ENCODE results near the gene NR2E1.

NR2E1 gene

DNA sequence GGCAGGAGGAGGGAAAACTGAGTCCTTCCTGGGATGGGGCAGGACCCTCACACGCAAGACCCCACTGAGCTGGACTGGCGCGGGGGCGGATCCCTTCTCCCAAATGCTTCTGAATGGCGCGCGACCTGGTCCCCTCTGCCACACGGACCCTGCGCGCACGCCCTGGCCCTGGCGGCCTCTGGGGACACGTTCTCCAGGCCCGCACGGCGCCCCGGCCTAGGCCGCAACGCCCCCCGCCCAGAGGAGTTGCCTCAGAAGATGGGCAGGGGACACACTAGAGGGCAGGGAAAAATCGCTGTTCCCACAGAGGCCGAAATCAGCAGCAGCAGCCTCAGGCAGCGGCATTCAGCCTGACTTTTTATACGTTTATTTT is 46.1 kb upstream of the NR2E1 start:
- TF ChIP-seq, protein P1, sequence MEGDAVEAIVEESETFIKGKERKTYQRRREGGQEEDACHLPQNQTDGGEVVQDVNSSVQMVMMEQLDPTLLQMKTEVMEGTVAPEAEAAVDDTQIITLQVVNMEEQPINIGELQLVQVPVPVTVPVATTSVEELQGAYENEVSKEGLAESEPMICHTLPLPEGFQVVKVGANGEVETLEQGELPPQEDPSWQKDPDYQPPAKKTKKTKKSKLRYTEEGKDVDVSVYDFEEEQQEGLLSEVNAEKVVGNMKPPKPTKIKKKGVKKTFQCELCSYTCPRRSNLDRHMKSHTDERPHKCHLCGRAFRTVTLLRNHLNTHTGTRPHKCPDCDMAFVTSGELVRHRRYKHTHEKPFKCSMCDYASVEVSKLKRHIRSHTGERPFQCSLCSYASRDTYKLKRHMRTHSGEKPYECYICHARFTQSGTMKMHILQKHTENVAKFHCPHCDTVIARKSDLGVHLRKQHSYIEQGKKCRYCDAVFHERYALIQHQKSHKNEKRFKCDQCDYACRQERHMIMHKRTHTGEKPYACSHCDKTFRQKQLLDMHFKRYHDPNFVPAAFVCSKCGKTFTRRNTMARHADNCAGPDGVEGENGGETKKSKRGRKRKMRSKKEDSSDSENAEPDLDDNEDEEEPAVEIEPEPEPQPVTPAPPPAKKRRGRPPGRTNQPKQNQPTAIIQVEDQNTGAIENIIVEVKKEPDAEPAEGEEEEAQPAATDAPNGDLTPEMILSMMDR (IDR thresholded peaks at IDR 0.05; ENCODE audit: borderline replicate concordance, insufficient read depth, low read depth, low read length) = no peak
- H3K4me3 ChIP-seq (ENCODE audit: low read depth, low read length) = no peak overlapping the region

DNA sequence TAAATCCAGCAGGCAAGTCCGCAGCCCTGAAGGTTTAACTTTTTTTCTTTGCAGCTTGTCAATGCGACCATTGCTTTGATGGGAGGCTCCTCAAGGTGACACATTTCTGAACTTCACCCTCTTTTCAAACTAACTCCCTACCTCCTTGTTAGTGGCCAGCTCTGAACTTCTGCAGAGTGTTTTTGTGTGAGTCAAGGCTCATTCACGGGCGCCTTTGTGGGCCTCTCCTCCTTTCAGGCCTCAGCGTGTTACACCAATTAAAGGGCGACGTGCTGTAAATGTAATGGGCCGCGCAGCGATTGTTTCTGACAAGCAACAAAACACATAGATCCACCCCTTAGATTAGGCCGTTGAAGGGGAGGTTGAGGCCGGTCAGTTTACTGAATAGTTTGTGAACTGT is 45.5 kb upstream of the NR2E1 start:
- TF ChIP-seq, protein P1 (IDR thresholded peaks at IDR 0.05; ENCODE audit: borderline replicate concordance, insufficient read depth, low read depth, low read length) = no peak
- H3K4me3 ChIP-seq (ENCODE audit: low read depth, low read length) = no peak overlapping the region

DNA sequence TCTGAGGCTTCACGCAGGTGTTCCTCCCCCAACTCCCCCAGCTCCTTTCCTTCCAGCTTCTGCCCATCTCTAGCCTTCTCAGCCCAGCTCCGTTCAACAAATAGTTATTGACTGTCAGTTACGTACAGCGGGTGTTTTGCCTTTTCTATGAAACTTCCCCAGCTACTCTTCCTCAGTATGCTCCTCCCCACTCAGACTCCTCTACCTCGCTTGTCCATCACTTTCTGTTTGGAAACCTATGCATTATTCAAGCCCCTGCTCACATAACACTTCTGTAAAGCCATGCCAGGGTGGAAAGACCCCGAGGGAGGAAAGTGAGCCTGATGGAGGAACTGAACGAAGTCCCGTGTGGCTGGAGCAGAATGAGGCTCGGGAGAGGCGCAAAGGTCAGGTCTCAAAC is 44.2 kb upstream of the NR2E1 start:
- H3K4me3 ChIP-seq (ENCODE audit: low read depth, low read length) = no peak overlapping the region
- TF ChIP-seq, protein P1 (IDR thresholded peaks at IDR 0.05; ENCODE audit: borderline replicate concordance, insufficient read depth, low read depth, low read length) = no peak

DNA sequence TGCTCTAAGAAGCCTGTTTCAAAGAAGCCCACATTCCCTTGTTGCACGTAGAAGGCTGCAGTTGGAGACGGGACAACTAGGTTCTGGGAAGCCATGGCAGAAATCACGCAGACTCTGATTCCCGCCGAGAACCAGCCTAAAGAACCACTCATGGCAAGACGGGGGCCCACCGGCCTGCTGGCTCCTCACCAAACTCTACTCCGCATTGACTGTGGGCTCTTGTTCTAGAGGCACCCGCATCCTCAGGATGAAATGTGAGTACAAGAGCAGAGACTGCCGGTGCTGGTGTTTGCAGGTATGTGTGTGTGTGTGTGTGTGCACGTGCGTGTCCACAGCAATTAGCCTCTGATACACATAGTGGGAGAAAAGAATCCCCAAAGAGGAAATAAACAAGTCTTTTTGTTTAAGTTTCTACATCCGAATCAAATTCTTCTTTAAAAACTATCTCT is 42.3 kb upstream of the NR2E1 start:
- no peak overlapping the region for H3K4me3 ChIP-seq (ENCODE audit: low read depth, low read length)
- TF ChIP-seq, protein P1 (IDR thresholded peaks at IDR 0.05; ENCODE audit: borderline replicate concordance, insufficient read depth, low read depth, low read length) = no peak

DNA sequence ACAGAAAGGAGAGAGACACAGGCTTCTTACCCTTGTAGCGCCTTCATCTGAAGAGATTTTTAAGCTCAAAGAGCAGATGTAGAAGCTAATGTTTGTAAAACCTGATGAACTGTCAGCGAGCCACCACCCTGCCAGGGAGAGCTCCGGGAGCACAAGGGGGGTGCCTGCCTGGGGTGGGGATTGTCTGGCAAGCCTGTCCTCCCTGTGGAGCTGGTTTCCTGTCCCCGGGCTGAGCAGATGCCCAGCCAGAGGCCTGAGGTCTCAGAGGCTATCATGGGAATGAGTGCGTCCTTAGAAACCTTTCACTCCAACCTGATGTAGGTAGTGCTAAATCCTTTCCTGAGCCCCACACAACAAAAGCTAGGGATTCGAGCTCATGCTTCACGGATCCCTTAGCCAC is 41.9 kb upstream of the NR2E1 start:
- H3K4me3 ChIP-seq (ENCODE audit: low read depth, low read length) = no peak overlapping the region
- TF ChIP-seq, protein P1 (IDR thresholded peaks at IDR 0.05; ENCODE audit: borderline replicate concordance, insufficient read depth, low read depth, low read length) = no peak

DNA sequence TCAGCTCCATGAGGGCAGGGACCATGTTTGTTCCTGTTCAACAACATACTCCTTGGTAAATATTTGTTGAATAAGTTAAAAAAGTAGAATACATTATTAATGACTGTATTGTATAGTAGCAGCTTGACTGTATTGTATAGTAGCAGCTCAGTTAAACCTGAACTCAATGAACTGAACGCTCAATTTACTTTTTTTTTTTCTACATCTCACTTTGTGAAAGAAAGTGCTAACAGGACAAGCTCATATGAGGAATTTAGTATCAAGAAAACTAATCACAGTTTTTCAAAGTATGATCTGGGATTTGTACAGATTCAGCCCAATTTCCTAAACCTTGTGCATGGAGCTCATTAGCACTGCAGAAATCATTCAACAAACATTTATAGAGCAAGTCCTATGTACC is 38.8 kb upstream of the NR2E1 start:
- TF ChIP-seq, protein P1 (IDR thresholded peaks at IDR 0.05; ENCODE audit: borderline replicate concordance, insufficient read depth, low read depth, low read length) = no peak

DNA sequence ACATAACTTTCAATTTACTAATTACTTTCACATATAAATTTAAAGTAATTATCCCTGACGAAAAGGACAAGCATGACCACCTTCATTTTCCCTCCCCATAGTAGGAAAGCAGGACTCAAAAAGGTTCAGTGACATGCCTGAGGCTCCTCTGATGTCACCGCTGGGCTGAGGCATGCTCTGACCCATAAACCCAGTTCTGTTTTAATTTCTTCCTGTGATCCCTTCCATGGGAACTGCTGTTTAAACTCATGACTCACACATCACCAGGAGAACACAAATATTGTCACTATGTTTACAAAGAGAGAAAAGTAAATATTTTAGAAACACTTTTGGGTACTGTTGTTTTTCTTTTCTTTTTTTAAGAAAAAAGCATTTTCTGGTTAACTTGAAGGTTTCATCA is 38.0 kb upstream of the NR2E1 start:
- H3K4me3 ChIP-seq (ENCODE audit: low read depth, low read length) = no peak overlapping the region
- TF ChIP-seq, protein P1 (IDR thresholded peaks at IDR 0.05; ENCODE audit: borderline replicate concordance, insufficient read depth, low read depth, low read length) = no peak

More for the DNA sequence above, 38.8 kb upstream of the NR2E1 start:
- no peak overlapping the region for H3K4me3 ChIP-seq (ENCODE audit: low read depth, low read length)
